ENCODE results near the gene LBH.
"Not testable (repeated sequence)": the region's sequence is repeated elsewhere in the genome, so short reads cannot be mapped to it uniquely, and the experiment has no call there.

Gene LBH

GRCh38 chr2:30259071-30259470, 27.7 kb downstream of the LBH start:
- no peak for DNase-seq

GRCh38 chr2:30259827-30260679, 28.7 kb downstream of the LBH start:
- DNase-seq: no peak

- no peak for DNase-seq
Observed at GRCh38 chr2:30260941-30261340, 29.6 kb downstream of the LBH start.

GRCh38 chr2:30261695-30262211, 30.4 kb downstream of the LBH start:
- no peak for DNase-seq

- DNase-seq: no peak
Observed at GRCh38 chr2:30262716-30263309, 31.5 kb downstream of the LBH start.

- no peak for DNase-seq
Observed at GRCh38 chr2:30264274-30264673, 32.9 kb downstream of the LBH start.

GRCh38 chr2:30265052-30266015, 34.0 kb downstream of the LBH start:
- DNase-seq: no peak

GRCh38 chr2:30266051-30266621, 34.8 kb downstream of the LBH start:
- no peak for DNase-seq

- no peak for DNase-seq
Observed at GRCh38 chr2:30266705-30267104, 35.4 kb downstream of the LBH start.

- no peak for DNase-seq
Observed at GRCh38 chr2:30267161-30267975, 36.0 kb downstream of the LBH start.

- DNase-seq: no peak
Observed at GRCh38 chr2:30268296-30268871, 37.0 kb downstream of the LBH start.

GRCh38 chr2:30269114-30269770, 37.9 kb downstream of the LBH start:
- not testable (repeated sequence) for DNase-seq

GRCh38 chr2:30269771-30270145, 38.4 kb downstream of the LBH start:
- no peak for DNase-seq

- DNase-seq: no peak
Observed at GRCh38 chr2:30270166-30270565, 38.8 kb downstream of the LBH start.

- DNase-seq: no peak
Observed at GRCh38 chr2:30271301-30271700, 40.0 kb downstream of the LBH start.

- no peak for DNase-seq
Observed at GRCh38 chr2:30272286-30272685, 41.0 kb downstream of the LBH start.

GRCh38 chr2:30272761-30273573, 41.6 kb downstream of the LBH start:
- DNase-seq: peak; percentile 77

GRCh38 chr2:30273574-30273929, 42.2 kb downstream of the LBH start:
- peak; percentile 34 for DNase-seq

GRCh38 chr2:30275256-30275655, 43.9 kb downstream of the LBH start:
- no peak for DNase-seq

GRCh38 chr2:30276455-30276911, 45.1 kb downstream of the LBH start:
- no peak for DNase-seq

Measured in fibroblast of skin of abdomen (primary cell).